T-helper 1 cell treated with Interleukin-12 subunit alpha and Interleukin-12 subunit beta and Interleukin-4 antibody, amounts not matched to agents 30 ng/mL and 1 ng/mL, for 36 hours (primary cell): ENCODE results near the gene SLC13A2. TPM values are rescaled to one million over a fixed set of nuclear protein-coding genes. Genes with fewer than 3 reads are reported as not detected.

Source experiments
- intact Hi-C: fragments of 100-400 bp; cut with micrococcal nuclease; formaldehyde crosslinking; loops from one replicate; pipeline ENCODE4 v1.15.1; 2024
- total RNA-seq: library from RNA; stranded (reverse); gene quantifications from 2 replicates; pipeline ENCODE4 v1.2.3, GENCODE V29; 2022

The SLC13A2 gene
- total RNA-seq, 1 donor from 2014 or later = not detected

GRCh38 chr17:28470266-28470913, 3.1 kb upstream of the SLC13A2 start:
- intact Hi-C loops = no loop called here

DNA sequence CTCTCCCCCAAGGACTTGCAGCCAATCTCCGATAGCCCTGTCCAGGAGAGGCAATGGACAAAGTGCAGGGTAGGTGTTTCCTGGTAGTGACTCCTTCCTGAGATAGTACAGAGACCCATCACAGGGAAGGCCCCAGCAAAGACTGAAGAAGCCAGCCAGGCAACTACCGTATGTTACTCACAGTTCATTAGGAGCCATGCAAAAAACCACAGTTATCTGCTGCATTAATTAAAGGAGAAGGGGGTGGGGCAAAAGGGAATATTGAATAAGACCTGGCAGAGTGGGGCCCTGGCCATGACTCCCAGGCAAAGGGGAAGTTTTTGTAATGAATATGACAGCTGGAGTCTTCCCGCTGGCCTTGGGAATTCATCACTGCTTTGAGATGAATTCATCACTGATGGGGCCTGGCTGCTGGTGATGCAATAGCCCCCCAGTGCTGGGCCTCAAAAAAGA, 2.5 kb upstream of the SLC13A2 start:
- intact Hi-C loops = no loop called here

DNA sequence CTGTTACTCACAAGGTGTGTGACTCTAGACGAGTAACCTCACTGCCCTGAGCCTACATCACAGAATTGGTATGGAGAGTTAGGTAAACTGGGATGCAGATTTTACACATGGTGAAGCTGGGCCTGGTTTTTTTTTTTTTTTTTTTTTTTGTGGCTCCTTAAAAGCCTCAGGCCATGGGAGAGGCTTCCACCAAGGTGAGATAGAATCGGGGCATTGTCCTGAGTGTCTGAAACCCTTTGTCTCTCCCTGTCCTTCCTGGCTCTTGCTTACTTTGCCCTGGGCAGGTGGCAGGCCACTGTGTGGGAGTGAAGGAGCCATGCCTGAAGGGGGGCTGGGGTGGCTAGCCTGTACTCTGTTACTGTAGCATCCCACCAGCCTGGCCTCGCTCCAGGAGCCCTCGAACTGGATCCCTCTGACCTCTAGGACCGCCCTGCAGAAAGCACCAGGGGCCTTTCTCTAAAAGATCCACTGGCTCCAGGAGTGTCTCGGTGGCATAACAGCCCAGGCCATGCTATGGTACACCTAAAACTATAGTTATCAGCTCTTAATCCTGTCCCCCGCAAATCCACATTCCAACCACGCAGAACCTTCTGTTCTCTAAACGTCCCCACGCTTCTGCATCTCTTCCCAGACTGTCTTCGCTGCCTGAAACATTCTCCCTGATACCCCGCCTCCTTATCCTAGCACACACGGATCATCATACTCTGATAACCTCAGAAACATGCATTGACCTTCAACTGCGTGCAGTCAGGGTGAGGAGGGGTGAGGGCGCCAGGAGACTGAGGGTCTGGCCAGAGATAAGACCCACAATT, 1.7 kb upstream of the SLC13A2 start:
- intact Hi-C loops = no loop called here

DNA sequence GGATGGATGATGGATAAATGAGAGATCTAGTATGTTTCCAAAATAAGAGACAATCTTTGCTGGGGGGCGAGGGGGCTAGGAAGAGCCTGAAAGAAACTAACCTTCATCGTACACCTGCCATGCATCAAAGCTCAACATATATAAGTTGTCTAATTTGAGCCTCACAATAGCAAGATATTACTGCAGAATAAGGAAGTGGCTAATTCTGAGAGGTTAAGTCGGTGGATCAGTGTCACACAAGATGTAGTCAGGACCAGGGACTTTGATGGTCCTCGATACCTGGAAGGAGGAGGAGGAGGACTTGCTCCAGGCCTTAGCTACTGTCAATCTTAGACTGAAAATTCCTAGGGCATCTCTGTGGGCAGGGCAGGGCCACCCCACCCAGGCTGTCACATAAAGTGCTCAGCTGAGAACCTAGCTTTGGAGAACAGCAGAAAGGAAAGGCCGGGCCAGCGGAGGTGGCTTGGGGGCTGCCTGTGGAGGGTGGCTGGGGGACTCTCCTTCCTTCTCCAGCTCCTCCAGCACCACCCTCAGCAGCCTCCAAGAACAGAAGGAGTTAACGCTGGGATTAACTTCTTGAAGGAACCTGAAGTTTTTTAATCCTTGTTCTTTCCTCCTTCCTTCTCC, 460 bp upstream of the SLC13A2 start:
- intact Hi-C loops = no loop called here

DNA sequence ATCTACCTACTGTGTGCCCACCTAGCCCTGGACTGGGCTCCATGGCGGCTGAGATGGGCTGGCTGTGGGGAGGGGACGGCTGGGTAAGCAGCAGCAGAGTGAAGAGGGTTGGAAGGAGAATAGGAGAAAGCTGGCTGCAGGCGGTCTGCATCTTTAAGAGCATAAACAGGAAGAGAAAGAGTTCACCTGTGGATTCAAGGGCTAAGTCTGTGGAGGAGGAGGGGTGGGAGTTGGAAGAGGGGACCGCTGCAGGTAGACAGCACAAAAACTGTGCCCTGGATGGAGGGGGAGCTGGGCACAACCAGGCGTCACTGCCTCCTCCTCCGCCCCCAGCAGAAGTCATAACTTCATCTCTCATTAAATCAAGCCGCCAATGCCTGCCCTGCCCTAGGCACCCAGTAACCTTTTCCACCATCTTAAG, 677 bp downstream of the SLC13A2 start:
- intact Hi-C loops = no loop called here

GRCh38 chr17:28475151-28475900, 1.9 kb downstream of the SLC13A2 start:
- intact Hi-C loops = no loop called here

GRCh38 chr17:28476076-28476865, 2.8 kb downstream of the SLC13A2 start:
- intact Hi-C loops = no loop called here

GRCh38 chr17:28477928-28478327, 4.5 kb downstream of the SLC13A2 start:
- intact Hi-C loops = no loop called here

GRCh38 chr17:28478712-28479615, 5.5 kb downstream of the SLC13A2 start:
- intact Hi-C loops = no loop called here

DNA sequence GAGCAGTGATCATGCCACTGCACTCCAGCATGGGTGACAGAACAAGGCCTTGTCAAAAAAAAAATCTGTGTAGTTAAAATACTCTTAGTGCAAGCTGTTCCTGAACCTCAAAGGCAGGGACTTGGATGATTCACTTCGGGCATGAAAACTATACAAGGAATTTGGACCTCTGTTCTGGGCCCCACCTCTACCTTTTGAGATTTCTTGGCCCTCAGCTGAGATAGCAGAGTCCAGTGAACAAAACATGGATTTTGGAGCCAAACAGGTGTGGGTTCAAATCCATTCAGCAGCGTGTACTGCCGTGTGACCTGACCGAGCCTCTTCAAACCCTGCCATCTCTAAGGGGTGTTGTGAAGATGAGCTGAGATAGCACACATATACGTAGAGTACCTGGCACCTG, 6.8 kb downstream of the SLC13A2 start:
- intact Hi-C loops = no loop called here

- intact Hi-C loops = no loop called here
Measured at GRCh38 chr17:28480799-28481571, 7.5 kb downstream of the SLC13A2 start.

DNA sequence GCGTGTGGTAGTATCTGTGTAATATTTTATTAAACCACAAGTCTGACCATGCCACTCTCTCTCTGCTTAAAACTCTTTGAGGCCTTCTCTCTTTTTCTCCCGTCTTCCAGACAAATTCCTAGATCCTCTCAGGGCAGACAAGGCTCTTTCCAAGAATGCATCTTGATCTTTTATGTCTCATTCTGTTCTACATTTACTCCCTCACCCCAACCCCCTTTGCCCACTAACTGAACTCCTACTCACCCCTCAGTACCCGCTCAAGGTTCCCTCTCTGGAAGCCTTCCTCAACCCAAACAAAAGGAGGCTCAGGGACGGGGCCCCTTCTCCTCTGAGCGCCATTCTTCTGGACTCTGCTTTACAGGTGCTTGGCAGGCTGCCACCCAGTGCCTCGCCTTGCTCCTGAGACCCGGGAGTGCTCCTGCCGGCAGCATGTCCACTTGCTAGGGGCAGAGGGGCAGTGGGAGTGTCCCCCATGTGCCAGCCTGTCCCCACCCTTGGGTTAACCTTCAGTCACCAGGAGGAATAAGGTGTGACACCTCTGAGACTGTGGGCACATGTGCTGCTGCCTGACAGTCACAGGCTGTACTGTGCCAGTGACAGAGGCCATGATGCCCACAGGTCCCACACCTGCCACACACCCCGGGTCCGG, 9.2 kb downstream of the SLC13A2 start:
- intact Hi-C loops = no loop called here

- intact Hi-C loops = no loop called here
Measured at GRCh38 chr17:28484296-28484695, 10.9 kb downstream of the SLC13A2 start.

DNA sequence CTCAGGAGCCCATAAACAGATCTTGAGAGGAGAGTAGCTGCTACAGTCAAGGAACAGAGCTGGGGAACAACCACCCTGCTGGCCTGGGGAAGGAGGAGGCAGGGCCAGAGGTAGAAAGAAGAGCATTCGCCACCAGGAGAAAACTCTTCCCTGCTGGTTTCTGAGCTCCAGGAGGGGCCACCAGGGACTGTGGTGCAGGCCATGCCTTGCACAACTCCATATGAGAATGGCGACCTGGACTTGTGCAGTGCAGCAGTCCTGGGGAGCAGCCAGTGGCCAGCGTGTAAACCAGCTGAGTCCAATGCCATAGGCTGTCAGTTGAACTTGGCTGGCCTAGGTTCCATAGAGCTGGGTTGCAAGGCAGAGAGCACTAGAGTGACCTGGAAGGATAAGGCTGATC, 11.6 kb downstream of the SLC13A2 start:
- intact Hi-C loops = no loop called here

- intact Hi-C loops = no loop called here
Measured at GRCh38 chr17:28487881-28488532, 14.6 kb downstream of the SLC13A2 start.

DNA sequence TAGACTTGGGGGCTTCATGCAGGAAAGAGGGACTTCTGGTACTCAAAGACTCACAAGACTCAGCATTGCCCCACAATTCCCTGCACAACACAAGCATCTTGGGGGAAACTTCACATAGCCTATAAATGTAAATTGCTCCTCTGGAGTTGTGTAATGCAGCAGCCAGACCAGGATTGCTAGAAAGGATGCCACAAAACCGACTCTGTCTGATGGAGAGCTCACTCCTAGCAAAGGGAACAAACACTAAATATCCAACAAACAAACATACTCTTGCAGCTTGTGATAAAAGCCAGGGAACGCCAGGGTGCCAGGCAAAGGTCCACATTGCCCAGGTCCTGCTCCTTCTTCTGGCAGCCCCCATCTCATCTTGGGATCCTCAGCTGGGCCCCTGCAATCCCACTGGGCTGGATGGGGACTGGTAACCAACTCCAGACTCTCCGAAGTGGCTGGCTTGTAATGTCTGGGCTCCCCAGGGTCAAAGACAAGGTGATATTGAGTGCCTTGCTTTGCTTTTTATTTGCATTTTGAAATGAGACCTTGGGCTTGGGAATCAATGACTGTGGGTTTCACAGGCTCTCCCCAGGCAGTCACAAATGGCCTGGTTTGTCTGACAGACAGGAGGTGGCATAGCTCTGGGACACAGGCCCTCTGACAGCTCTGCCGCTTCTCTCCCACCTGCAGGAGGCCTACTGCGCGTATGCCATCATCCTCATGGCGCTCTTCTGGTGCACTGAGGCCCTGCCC, 15.3 kb downstream of the SLC13A2 start:
- intact Hi-C loops = no loop called here

DNA sequence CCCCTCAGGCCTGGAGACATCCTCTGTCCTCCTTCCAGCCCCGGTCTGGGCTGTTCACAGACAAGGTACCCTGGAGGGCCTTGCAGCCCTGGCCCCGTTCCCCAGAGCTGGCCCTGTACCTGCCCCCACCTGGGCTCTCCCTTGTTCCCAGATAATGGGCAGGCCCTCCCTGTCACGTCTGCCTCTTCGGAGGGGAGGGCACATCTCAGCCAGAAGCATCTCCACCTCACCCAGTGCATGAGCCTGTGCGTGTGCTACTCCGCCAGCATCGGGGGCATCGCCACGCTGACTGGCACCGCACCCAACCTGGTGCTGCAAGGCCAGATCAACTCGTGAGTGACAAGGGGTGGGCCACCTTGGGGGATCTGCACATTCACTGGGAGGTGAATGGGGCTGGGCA, 17.8 kb downstream of the SLC13A2 start:
- intact Hi-C loops = loop anchor here (5.0 kb wide), 1 partner anchor 226 kb away; the partner anchor contains the start of genes RAB34 and RPL23A
